OCI-LY1 (cell line): ENCODE data around the gene NMB.

Experiments used
- CTCF ChIP-seq: fragments of 200-600 bp; sonication (generic), shearing (Covaris generic); IDR thresholded peaks from 2 replicates; pipeline ENCODE4 v1.5.1; 2017; ENCODE audit warnings: mild to moderate bottlenecking, antibody characterized with exemption, low read length, moderate library complexity, mixed read lengths
- EZH2 ChIP-seq: fragments of 200-600 bp; sonication (generic), shearing (Covaris generic); IDR thresholded peaks from 2 replicates; pipeline ENCODE4 v1.8.0; 2017; ENCODE audit warnings: borderline replicate concordance, mixed run types, mild to moderate bottlenecking, antibody characterized with exemption, low read length, moderate library complexity, mixed read lengths

GRCh38 chr15:84684092-84684491 is 26.1 kb upstream of the NMB start:
- TF ChIP-seq CTCF (no peak), EZH2 (no peak)
